Measurements from ENCODE around the gene GSG1L. TPM values are rescaled to one million over a fixed set of nuclear protein-coding genes. Genes with fewer than 3 reads are reported as not detected.

GSG1L gene
- total RNA-seq, 1 experiment from 2014 or later = not detected

DNA sequence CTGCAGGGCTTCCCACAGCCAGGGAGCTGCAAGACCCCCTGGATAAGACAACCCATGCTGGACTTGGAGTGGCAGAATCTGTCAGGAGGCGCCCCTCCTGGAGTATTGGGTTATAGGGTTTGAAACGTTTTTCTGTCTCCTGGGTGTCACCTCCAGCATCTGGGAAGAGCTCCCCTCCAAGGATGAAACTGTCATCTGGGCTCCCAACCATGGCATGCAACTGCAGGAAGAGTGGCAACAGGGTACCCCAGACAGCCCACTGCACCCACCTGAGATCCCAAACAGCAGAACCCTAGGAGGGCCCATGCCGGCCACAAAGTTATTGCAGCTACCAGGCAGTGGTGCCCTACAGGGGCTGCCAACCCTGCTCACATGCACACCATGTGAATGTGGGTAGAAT, 636 bp upstream of the GSG1L start:
- DNase-seq (ENCODE audit: low read depth) = no peak

DNA sequence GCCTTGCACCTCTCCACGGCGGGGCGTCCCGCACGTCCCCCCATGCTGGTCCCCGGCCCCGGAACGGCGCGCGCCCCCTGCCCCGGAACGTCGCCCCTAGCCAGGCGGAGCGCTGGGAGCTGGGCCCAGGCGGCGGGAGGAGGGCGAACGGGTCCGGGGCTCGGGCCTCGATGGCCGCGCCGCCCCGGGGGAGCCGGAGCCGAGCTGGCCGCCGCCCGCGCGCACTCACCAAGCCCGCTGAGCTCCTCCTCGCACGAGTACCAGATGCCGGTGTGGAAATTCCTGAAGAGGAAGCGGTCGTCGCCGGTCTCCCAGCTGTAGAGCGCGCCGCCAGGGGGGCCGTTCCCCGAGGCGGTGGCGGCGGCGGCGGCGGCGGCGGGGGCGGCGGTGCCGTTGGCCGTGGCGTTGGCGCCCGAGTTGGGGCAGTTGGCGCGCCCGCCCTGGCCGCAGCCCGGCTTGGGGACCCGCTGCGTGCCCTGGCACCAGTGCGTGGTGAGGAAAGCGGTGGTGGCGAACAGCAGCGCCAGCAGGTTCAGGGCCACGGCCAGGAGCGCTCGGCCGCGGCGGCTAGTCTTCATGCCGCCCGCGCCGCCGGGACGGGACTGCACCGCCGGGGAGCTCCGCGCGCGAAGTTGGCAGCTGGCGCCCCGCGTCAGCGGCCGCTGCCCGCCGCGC, 530 bp downstream of the GSG1L start:
- DNase-seq (ENCODE audit: low read depth) = no peak

DNA sequence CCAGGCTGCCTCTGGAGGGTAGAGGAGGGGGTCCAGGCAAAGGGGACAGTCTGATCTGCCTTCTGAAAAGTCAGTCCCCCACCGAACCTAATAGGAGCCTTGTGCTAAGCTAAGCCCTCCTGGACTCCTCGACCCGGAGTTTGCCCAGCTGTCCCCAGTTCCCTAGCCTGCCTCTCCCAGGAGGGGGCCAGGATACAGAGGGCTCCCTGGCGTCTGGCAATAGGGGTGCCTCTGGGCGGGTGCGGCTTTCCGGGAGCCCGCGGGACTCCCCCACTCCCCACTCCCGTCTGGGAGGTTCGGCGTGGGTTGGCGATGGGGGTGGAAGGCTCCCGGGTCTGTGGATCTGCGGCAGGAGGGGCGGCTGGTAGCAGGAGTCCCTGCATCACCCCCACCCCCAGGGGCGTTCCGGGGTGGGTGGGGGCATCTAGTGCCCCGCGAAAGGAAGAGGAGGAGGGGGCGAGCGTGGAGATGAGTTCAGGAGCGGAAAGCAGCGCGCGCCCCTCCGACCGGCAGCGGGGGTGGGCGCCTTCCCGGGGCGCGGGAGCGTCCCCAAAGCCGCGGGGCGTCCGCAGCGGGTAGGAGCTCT, 1.2 kb downstream of the GSG1L start:
- DNase-seq (ENCODE audit: low read depth) = no peak

GRCh38 chr16:28061352-28062101, 2.0 kb downstream of the GSG1L start:
- no peak for DNase-seq (ENCODE audit: low read depth)

DNA sequence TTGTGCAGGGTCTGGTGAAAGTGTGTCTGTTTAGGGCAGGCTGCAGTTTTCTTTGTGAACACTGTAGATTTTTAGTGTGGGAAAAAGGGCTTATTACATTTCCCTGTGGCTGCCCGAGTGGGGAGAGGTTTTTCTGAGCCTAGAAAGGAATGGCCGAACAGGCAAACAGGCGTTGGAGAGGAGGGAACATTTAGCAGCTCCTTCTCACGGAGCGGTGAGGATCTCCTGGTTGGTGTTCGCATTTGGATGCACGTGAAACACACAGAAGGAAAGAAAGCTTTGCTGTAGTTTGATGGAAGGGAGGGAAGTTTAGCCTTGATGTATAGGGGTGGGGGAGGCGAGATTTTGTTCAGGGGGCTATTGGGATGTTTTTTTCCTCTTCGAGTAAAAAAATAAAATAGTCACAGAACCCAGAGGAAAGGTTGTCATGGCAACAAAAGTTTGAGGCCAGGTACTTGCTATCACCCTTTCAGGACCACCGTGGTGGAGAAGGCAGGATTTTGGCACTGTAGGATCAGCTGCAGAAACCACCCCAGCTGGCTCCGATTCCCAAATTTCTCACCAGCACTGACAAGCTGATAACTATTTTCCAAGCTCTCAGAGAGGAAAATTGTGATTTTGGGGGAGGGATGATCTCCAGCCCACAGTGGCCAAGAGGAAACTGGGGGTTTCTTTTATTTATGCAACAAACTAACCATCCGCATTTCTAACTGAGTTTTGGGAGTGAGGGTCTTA, 3.5 kb downstream of the GSG1L start:
- no peak for DNase-seq (ENCODE audit: low read depth)

- DNase-seq (ENCODE audit: low read depth) = no peak
These were observed 4.5 kb downstream of the GSG1L start for GRCh38 chr16:28058839-28059589.

- no peak for DNase-seq (ENCODE audit: low read depth)
These were observed 5.6 kb downstream of the GSG1L start for GRCh38 chr16:28057949-28058348.

- DNase-seq (ENCODE audit: low read depth) = no peak
These were observed 10.1 kb downstream of the GSG1L start for GRCh38 chr16:28053461-28053860.

GRCh38 chr16:28052274-28053128, 11.0 kb downstream of the GSG1L start:
- no peak for DNase-seq (ENCODE audit: low read depth)

GRCh38 chr16:28051486-28051885, 12.0 kb downstream of the GSG1L start:
- no peak for DNase-seq (ENCODE audit: low read depth)

- DNase-seq (ENCODE audit: low read depth) = peak; percentile 23
These were observed 20.7 kb downstream of the GSG1L start for GRCh38 chr16:28042811-28043210.

GRCh38 chr16:28041615-28042014, 21.9 kb downstream of the GSG1L start:
- no peak for DNase-seq (ENCODE audit: low read depth)

DNA sequence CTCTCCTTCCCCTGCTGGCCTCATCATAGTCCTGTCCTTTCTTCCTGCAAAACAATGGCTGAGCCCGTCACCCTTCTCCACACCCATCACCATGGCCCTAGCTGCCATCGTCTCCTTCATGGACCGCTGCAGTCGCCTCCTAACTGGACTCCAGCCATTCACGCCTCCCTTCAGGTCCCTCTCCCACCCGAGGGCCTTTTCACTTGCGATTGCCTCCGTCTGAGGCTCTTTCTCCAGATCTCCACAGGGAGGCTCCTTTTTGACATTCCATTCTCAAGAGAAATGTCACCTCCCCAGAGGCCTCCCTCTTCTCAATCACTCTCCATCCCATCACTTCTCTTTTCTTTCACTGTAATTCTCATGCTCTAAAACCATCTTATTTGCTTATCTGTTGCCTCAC, 23.5 kb downstream of the GSG1L start:
- no peak for DNase-seq (ENCODE audit: low read depth)

- no peak for DNase-seq (ENCODE audit: low read depth)
These were observed 24.0 kb downstream of the GSG1L start for GRCh38 chr16:28039493-28039892.

GRCh38 chr16:28038409-28038808, 25.1 kb downstream of the GSG1L start:
- no peak for DNase-seq (ENCODE audit: low read depth)

GRCh38 chr16:28035866-28036393, 27.6 kb downstream of the GSG1L start:
- no peak for DNase-seq (ENCODE audit: low read depth)

DNA sequence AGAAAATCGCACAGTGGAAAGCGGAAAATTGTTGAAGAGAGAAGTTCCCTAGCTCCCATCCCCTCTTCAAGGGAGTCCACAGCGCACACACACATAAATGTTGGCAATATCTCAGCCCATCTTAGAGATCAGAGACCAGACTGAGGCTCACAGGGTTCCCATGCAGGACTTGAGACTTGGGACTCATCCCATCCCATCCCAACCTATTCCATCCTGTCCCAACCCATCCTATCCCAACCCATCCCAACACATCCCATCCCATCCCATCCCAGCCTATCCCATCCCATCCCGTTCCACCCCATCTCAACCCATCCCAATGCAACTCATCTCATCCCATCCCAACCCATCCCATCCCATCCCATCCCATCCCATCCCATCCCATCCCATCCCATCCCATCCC, 29.6 kb downstream of the GSG1L start:
- no peak for DNase-seq (ENCODE audit: low read depth)

- DNase-seq (ENCODE audit: low read depth) = no peak
These were observed 34.0 kb downstream of the GSG1L start for GRCh38 chr16:28029387-28030002.

GRCh38 chr16:28027055-28027454, 36.5 kb downstream of the GSG1L start:
- no peak for DNase-seq (ENCODE audit: low read depth)

- DNase-seq (ENCODE audit: low read depth) = no peak
These were observed 37.9 kb downstream of the GSG1L start for GRCh38 chr16:28025631-28026030.
